Neural cell (in vitro differentiated cells): ENCODE measurements around the gene CYSRT1.

Source experiments
- EP300 ChIP-seq: fragments of 450-650 bp; conservative IDR thresholded peaks from 2 replicates; pipeline ENCODE4 v1.6.1; 2014; ENCODE audit warnings: antibody characterized with exemption, mild to moderate bottlenecking, moderate library complexity; ENCODE audit not compliant: poor library complexity, severe bottlenecking
- RAD21 ChIP-seq: fragments of 450-650 bp; conservative IDR thresholded peaks from 2 replicates; pipeline ENCODE4 v1.6.1; 2014; ENCODE audit warnings: antibody characterized with exemption, mild to moderate bottlenecking, moderate library complexity
- TF ChIP-seq, protein P1 (sequence below): fragments of 450-650 bp; IDR thresholded peaks from 2 replicates; pipeline ENCODE4 v1.5.1; 2014; ENCODE audit warnings: antibody characterized with exemption, mild to moderate bottlenecking, moderate library complexity; ENCODE audit not compliant: poor library complexity, severe bottlenecking

- TF ChIP-seq RAD21 (peak; percentile 27), EP300 (peak; percentile 79)
- TF ChIP-seq, protein P1, sequence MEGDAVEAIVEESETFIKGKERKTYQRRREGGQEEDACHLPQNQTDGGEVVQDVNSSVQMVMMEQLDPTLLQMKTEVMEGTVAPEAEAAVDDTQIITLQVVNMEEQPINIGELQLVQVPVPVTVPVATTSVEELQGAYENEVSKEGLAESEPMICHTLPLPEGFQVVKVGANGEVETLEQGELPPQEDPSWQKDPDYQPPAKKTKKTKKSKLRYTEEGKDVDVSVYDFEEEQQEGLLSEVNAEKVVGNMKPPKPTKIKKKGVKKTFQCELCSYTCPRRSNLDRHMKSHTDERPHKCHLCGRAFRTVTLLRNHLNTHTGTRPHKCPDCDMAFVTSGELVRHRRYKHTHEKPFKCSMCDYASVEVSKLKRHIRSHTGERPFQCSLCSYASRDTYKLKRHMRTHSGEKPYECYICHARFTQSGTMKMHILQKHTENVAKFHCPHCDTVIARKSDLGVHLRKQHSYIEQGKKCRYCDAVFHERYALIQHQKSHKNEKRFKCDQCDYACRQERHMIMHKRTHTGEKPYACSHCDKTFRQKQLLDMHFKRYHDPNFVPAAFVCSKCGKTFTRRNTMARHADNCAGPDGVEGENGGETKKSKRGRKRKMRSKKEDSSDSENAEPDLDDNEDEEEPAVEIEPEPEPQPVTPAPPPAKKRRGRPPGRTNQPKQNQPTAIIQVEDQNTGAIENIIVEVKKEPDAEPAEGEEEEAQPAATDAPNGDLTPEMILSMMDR: peak; percentile 46
Measured at GRCh38 chr9:137188490-137189296, 36.3 kb upstream of the CYSRT1 start, which contains the start of the genes ANAPC2 and SSNA1.
